SHP77 (cell line): ENCODE results near the gene ARL4D.
"Not testable (repeated sequence)": the region's sequence is repeated elsewhere in the genome, so short reads cannot be mapped to it uniquely, and the experiment has no call there.

ENCODE experiments used
- DNase-seq, 2 experiments: peaks; one replicate each; lab custom pipeline; 2025; lab: John Stamatoyannopoulos, UW

The ARL4D gene

GRCh38 chr17:43395165-43395564 lies 3.6 kb upstream of the ARL4D start:
- DNase-seq: no peak

- no peak for DNase-seq
Observed at GRCh38 chr17:43396491-43397060, 2.2 kb upstream of the ARL4D start.

DNA sequence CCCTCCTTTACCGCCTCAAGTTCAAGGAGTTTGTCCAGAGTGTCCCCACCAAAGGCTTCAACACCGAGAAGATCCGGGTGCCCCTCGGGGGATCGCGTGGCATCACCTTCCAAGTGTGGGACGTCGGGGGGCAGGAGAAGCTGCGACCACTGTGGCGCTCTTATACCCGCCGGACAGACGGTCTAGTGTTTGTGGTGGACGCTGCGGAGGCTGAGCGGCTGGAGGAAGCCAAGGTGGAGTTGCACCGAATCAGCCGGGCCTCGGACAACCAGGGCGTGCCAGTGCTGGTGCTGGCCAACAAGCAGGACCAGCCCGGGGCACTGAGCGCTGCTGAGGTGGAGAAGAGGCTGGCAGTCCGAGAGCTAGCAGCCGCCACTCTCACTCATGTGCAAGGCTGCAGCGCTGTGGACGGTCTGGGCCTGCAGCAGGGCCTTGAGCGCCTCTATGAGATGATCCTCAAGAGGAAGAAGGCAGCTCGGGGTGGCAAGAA lies 1.1 kb downstream of the ARL4D start:
- no peak for DNase-seq

DNA sequence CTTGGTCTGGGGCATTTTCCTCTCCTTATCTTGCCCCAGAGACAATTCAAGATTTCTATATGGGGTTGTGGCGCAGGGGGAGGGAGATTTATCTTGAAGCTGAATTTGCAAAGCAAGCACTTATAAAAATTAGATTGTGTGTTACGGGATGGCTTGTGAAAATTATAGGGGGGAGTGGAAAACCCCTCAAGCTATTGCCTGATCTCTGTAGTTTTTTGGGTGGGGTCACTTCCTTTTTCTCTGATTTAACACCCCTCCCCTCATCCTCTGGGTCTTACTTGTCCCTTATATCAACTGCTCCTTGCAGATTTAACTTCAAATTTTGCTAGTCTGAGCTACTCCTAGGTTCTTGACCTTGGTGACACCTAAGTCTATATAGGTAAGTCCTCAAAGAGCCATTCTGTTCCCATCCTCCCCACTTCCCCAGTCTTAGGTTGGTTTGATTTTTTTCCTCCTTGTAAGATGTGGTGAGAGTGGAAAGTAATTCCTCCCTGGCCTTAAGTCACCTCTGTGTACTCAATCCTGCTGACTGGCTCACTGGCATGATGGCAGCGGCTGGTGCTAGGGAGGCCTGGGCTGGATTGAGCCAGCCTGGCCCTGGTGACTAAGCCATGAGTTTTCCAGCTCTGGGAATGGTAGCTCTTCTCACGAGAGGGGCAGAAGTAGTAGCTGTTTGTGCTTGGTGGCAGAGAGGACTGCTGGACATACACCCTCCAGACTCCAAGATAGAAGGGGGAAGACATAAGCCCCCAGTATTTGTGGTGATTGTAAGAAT lies 2.3 kb downstream of the ARL4D start:
- no peak for DNase-seq

GRCh38 chr17:43402078-43402477 lies 3.3 kb downstream of the ARL4D start:
- no peak for DNase-seq

GRCh38 chr17:43402567-43402966 lies 3.8 kb downstream of the ARL4D start:
- DNase-seq: no peak

- no peak for DNase-seq
Observed at GRCh38 chr17:43403846-43404245, 5.1 kb downstream of the ARL4D start.

DNA sequence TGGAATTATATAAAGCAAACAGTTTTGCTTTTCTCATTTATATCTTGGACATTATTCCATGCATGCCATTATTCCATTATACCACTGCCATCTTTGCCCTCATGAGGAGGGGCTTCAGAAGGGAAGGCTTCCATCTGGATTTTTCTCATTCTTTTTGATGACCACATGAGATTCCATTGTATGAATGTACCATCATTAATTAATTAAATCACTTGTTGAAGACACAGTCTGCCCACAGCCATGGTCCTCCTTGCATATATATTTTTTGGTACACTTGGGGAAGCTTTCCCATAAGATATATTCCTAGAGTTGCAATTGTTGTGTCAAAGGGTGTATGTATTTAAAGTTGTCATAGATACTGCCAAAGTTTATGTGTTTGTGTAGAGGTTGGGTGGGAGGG lies 7.1 kb downstream of the ARL4D start:
- no peak for DNase-seq

DNA sequence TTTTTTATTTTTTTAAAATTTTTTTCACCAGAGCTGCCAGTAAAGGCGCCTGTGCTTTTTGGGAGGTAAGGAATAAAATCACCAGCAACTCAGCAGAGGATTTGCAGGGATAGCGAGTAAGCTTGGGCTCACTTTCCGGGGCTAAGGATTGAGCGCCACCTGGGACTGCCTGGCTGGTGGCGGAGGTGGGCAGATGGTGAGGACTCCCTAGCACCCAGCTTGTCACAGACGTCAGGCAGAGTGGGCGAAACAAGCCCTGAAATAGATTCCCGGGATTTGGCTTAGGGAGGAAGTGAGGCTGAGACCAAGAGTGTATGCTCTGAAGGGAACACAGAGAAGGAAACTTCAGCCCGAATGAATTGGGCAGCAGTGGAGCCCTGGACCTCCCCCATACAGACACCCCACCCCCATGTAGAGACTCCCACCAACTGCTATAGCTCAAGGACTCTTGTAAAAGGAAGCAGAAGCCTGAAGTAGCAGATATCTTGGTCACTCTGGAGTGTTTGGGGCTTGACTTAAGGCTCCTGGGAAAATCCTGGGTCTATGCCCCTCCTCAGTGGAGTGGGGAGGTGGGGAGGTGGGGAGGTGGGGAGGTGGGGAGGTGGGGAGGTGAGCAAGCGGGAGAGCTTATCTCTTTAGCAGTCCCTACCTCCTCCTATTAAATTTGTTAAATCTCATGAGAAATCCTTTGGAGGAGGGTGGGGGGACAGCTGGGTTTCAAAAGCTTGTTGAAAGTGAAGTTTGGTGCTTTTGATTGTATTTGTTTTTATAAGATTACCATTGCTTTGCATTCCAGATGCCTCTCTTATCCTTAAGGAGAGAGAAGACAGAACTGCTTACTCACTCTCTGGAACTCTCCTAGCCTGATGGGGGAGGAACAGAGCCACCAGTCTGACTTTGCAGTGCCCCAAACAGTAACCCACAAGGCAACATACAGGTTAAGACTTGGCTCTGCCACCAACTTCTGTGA lies 8.2 kb downstream of the ARL4D start:
- no peak for DNase-seq

DNA sequence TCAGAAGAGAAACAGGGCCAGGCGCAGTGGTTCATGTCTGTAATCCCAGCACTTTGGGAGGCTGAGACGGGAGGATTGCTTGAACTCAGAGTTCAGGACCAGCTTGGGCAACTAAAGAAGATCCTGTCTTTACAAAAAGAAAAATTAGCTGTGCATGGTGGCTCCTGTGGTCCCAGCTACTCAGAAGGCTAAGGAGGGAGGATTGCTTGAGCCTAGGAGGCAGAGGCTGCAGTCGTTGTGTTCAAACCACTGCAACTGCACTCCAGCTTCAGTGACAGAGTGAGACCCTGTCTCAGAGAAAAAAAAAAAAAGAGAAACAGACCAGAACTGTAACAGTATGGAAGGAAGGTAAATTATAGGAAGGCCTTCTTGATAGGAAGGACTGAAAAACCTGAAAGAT lies 10.3 kb downstream of the ARL4D start:
- DNase-seq: no peak

- DNase-seq: no peak
Observed at GRCh38 chr17:43410557-43411368, 12.0 kb downstream of the ARL4D start.

DNA sequence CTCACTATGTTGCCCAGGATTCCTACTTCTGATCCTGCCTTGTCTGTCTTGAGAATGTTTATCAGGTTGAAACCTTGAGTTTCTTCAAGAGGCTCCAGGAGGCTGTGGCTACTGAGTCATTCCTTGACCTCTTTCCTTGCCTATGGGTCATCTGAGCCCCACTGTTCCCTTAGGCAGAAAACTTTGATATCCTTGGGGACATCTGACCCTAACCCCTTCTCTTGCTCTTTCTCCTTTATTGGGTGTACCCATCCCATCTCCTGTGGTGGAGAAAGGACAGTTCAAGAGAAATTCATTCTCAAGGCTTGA lies 12.5 kb downstream of the ARL4D start:
- no peak for DNase-seq

GRCh38 chr17:43411749-43412148 lies 13.0 kb downstream of the ARL4D start:
- DNase-seq: no peak

DNA sequence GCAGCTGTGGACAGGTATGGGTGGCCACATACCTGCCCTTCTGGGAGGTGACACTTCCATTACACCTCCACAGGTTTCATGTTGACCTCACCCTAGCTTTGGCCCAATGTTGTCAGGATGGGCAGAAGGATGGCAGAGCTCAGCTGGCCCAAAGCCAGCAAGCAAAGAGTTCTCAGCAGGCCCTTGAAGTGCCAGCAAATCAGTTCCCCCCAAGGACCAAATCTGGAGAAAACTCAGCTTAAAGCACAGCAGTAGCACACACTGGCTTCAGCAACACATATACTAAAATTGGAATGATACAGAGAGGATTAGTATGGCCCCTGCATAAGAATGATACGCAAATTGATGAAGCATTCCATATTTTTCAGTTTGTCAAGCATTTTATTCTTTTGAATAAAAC lies 13.4 kb downstream of the ARL4D start:
- no peak for DNase-seq

GRCh38 chr17:43416998-43417890 lies 18.5 kb downstream of the ARL4D start:
- no peak for DNase-seq

- DNase-seq: peak; percentile 52 to 58
Observed at GRCh38 chr17:43418441-43419374, 19.9 kb downstream of the ARL4D start.

- not testable (repeated sequence) for DNase-seq
Observed at GRCh38 chr17:43419375-43419882, 20.6 kb downstream of the ARL4D start.

GRCh38 chr17:43423777-43424455 lies 25.1 kb downstream of the ARL4D start:
- DNase-seq: no peak
